Measurements from ENCODE around the gene ARID5B.

The ARID5B gene

GRCh38 chr10:62088786-62089185 is 187.3 kb downstream of the ARID5B start:
- no peak overlapping the region for H3K27ac ChIP-seq
- ChIA-PET POLR2A (ENCODE audit: low non-redundant PET) (no interaction called here), CTCF (no interaction called here)
- TF ChIP-seq CTCF (conservative IDR thresholded peaks at IDR 0.05; ENCODE audit: low read depth) = no peak
- DNase-seq (ENCODE audit: low spot score) = no peak

GRCh38 chr10:62092301-62093030 is 191.0 kb downstream of the ARID5B start:
- CTCF ChIA-PET = no interaction called here
- no peak for TF ChIP-seq CTCF (conservative IDR thresholded peaks at IDR 0.05; ENCODE audit: low read depth)
- H3K27ac ChIP-seq = peak overlapping the region; percentile 69
- no peak for DNase-seq (ENCODE audit: low spot score)
- POLR2A ChIA-PET (ENCODE audit: low non-redundant PET) = no interaction called here

GRCh38 chr10:62093863-62094291 is 192.4 kb downstream of the ARID5B start:
- no peak for TF ChIP-seq CTCF (conservative IDR thresholded peaks at IDR 0.05; ENCODE audit: low read depth)
- no peak overlapping the region for H3K27ac ChIP-seq
- DNase-seq (ENCODE audit: low spot score) = peak; percentile 33
- ChIA-PET POLR2A (ENCODE audit: low non-redundant PET) (no interaction called here), CTCF (interaction anchor here (0.6 kb wide), 1 partner anchor 280 kb away, joined by 4 read pairs; no protein-coding TSS in a partner anchor)

- no peak for DNase-seq (ENCODE audit: low spot score)
- TF ChIP-seq CTCF (conservative IDR thresholded peaks at IDR 0.05; ENCODE audit: low read depth) = no peak
- ChIA-PET POLR2A (ENCODE audit: low non-redundant PET) (no interaction called here), CTCF (interaction anchor here (0.5 to 0.8 kb wide), 3 partner anchors 28 to 212 kb away, joined by 3 read pairs; no protein-coding TSS in a partner anchor)
- H3K27ac ChIP-seq = no peak overlapping the region
These were observed 194.0 kb downstream of the ARID5B start for GRCh38 chr10:62095181-62096122.

- DNase-seq (ENCODE audit: low spot score) = no peak
- H3K27ac ChIP-seq = no peak overlapping the region
- POLR2A ChIA-PET (ENCODE audit: low non-redundant PET) = no interaction called here
- CTCF ChIA-PET = interaction anchor here (0.5 to 0.8 kb wide), 2 partner anchors 27 to 211 kb away, joined by 3 read pairs; no protein-coding TSS in a partner anchor
- TF ChIP-seq CTCF (conservative IDR thresholded peaks at IDR 0.05; ENCODE audit: low read depth) = no peak
These were observed 194.9 kb downstream of the ARID5B start for GRCh38 chr10:62096256-62096933.
